ENCODE results near the gene FEZ2. TPM values are rescaled to one million over a fixed set of nuclear protein-coding genes. Genes with fewer than 3 reads are reported as not detected.

Gene FEZ2
- total RNA-seq, 4 donors from 2014 or later = 34.3 to 51.6 (median 44.5) TPM

DNA sequence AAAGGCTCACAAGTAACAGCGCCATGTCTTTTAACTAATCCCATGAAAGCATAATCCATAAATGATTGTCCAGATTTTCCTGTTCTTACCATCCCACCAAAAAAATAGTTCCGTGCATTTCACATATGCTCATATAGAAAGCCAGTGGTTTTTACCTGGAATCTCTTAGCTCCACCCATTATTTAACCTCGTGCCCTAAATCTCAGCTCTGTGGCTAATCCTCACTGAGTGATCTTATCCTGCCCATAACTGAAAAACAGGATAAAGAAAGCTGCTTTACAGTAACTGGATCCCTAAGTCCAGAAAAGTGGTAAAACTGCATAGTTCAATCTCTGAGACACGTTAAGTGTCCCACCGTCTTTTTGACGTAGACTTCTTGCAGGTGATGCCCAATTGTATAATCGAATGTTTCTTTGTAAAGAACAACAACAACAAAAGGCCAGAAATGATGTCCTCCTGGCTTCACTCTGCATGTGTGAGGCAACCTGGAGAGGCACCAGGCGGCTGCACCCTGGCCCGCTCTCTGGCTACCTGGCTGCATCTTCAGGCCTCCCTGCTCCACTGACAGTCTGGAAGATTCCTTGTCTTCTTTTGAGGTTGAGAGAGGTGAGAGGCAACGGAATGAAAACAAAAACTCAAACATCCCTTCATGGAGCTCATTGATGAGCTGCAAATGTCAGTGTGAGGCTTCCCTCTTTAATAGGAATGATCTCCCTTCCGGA is 38.6 kb downstream of the FEZ2 start:
- intact Hi-C loops (cut with DNase I) = no loop called here
- Histone ChIP-seq H3K4me1 (peaks cover 12 to 16% of the 10 kb centered on the region in 2 donors), H3K36me3 (no peaks in the 10 kb centered on the region), H3K9me3 (no peaks in the 10 kb centered on the region), H3K4me3 (replicated peaks in 1 of 3) (no peak overlapping the region), H3K27ac (no peak overlapping the region), H3K27me3 (no peaks in the 10 kb centered on the region)
- TF ChIP-seq, protein P1, sequence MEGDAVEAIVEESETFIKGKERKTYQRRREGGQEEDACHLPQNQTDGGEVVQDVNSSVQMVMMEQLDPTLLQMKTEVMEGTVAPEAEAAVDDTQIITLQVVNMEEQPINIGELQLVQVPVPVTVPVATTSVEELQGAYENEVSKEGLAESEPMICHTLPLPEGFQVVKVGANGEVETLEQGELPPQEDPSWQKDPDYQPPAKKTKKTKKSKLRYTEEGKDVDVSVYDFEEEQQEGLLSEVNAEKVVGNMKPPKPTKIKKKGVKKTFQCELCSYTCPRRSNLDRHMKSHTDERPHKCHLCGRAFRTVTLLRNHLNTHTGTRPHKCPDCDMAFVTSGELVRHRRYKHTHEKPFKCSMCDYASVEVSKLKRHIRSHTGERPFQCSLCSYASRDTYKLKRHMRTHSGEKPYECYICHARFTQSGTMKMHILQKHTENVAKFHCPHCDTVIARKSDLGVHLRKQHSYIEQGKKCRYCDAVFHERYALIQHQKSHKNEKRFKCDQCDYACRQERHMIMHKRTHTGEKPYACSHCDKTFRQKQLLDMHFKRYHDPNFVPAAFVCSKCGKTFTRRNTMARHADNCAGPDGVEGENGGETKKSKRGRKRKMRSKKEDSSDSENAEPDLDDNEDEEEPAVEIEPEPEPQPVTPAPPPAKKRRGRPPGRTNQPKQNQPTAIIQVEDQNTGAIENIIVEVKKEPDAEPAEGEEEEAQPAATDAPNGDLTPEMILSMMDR (IDR thresholded peaks at IDR 0.05) = no peak
- no peak for TF ChIP-seq POLR2A (IDR thresholded peaks at IDR 0.05)
- DNase-seq = no peak
- 88 to 93% methylated on average over 11 of the region's 11 CpGs for WGBS, 2 donors

DNA sequence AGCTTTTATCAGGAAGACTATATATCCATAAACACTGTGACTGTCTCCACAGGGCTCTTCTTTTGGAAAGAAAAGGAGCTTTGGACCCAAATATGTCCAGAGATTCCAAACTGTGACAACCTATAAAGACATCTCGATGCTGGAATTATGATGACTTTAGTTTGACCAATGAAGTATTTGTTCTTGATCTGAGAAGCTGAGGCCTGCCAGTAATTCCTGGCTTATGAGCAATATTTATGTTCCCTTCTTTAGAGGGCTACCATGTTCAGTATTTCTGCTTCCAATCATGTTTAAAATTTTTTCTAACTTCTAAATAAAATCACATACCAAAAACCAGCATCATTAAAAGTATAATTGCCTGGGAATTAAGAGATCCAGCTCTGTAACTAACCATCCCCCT is 41.1 kb downstream of the FEZ2 start:
- intact Hi-C loops (cut with DNase I) = no loop called here
- Histone ChIP-seq H3K27ac (no peak overlapping the region), H3K9me3 (no peaks in the 10 kb centered on the region), H3K4me1 (peaks cover 0 to 3% of the 10 kb centered on the region in 2 donors), H3K4me3 (replicated peaks in 1 of 3) (no peak overlapping the region), H3K27me3 (no peaks in the 10 kb centered on the region), H3K36me3 (peaks cover 0 to 7% of the 10 kb centered on the region in 2 donors)
- no peak for DNase-seq
- 90 to 91% methylated on average over 1 of the region's 1 CpG for WGBS, 2 donors
- TF ChIP-seq, protein P1 (IDR thresholded peaks at IDR 0.05) = no peak
- TF ChIP-seq POLR2A (IDR thresholded peaks at IDR 0.05) = no peak

DNA sequence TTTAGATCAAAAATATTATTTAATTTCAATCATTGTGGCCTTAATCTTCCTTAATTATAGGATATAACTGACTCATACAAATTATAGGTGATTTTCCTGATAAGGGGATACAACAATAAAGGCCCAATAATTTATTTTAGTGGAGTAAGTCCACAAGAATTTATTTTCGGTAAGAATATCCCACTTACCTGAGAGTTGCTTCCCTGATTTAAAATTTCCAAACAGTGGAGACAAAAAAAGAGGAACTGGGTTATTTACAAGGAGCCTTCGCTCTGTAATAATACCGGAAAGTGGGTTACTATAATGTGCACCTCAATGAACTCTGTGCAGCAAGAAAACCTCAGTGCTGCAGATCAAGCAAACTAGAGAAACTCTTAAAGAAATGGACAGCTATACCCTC is 42.2 kb downstream of the FEZ2 start:
- no peaks in the 10 kb centered on the region for H3K27me3 ChIP-seq
- H3K36me3 ChIP-seq = peaks cover 4 to 12% of the 10 kb centered on the region in 2 donors
- no peak overlapping the region for H3K4me3 ChIP-seq (replicated peaks in 1 of 3)
- H3K27ac ChIP-seq = no peak overlapping the region
- intact Hi-C loops (cut with DNase I) = no loop called here
- no peaks in the 10 kb centered on the region for H3K4me1 ChIP-seq
- no peaks in the 10 kb centered on the region for H3K9me3 ChIP-seq
- 93 to 96% methylated on average over 3 of the region's 3 CpGs for WGBS, 2 donors
- no peak for TF ChIP-seq POLR2A (IDR thresholded peaks at IDR 0.05)
- TF ChIP-seq, protein P1 (IDR thresholded peaks at IDR 0.05) = no peak
- DNase-seq = no peak

DNA sequence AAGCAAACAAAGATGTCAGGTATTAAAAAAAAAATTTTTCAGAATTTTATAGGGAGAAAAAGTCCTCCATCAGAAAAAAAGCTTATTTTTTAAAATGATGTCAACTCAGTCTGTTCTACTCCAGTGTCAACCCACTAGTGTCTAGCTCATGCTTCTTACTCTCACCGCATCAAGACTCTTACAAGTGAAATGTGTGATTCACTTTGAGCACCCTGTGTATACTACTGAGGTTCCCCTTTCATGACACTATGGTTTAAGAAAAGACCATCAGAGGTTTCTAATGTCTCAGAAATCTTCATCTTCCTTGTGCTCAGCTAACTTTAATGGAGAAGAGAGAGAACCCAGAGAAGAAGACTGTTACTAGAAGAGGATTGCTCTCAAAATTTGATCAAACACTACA is 43.4 kb downstream of the FEZ2 start:
- no peak for DNase-seq
- H3K4me3 ChIP-seq (replicated peaks in 1 of 3) = no peak overlapping the region
- no peaks in the 10 kb centered on the region for H3K27me3 ChIP-seq
- peaks cover 4 to 16% of the 10 kb centered on the region in 2 donors for H3K36me3 ChIP-seq
- intact Hi-C loops (cut with DNase I) = no loop called here
- no peak overlapping the region for H3K27ac ChIP-seq
- H3K9me3 ChIP-seq = no peaks in the 10 kb centered on the region
- H3K4me1 ChIP-seq = no peaks in the 10 kb centered on the region
- 95 to 96% methylated on average over 1 of the region's 1 CpG for WGBS, 2 donors
- TF ChIP-seq, protein P1 (IDR thresholded peaks at IDR 0.05) = no peak
- no peak for TF ChIP-seq POLR2A (IDR thresholded peaks at IDR 0.05)

DNA sequence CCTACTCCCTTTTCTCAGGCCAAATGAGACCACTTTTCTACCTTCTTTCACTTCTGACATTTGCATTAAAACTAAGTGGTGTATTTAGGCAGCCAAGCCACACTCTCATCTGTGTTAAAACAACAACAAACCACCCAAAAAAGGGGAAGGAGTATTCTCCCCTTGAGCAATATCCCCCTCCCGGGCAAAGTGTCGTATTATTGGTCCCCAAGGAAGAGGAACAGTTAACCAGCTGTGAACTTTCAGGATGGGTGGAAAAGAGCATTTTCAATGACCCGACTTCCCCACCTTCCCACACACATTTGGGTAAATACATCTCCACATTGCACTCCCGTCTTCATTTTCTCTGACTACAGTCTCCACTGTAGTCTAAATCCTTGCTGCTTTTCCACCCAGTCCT is 44.3 kb downstream of the FEZ2 start:
- WGBS, 2 donors = 53 to 68% methylated on average over 4 of the region's 4 CpGs
- Histone ChIP-seq H3K36me3 (peaks cover 7 to 20% of the 10 kb centered on the region in 2 donors), H3K27ac (no peak overlapping the region), H3K4me3 (replicated peaks in 1 of 3) (no peak overlapping the region), H3K9me3 (no peaks in the 10 kb centered on the region), H3K27me3 (no peaks in the 10 kb centered on the region), H3K4me1 (no peaks in the 10 kb centered on the region)
- intact Hi-C loops (cut with DNase I) = no loop called here
- TF ChIP-seq POLR2A (IDR thresholded peaks at IDR 0.05) = no peak
- TF ChIP-seq, protein P1 (IDR thresholded peaks at IDR 0.05) = no peak
- no peak for DNase-seq

Measured in thyroid gland (tissue), 4 donors.